DMS53 (cell line): Measurements from ENCODE around the gene CRYL1.
A peak's percentile ranks its signal among the peaks of the same experiment; 100 is the strongest.

ENCODE experiments used
- DNase-seq: peaks from one replicate; lab custom pipeline; 2025; lab: John Stamatoyannopoulos, UW

CRYL1 gene

GRCh38 chr13:20398459-20398858, 127.2 kb downstream of the CRYL1 start:
- DNase-seq, result no peak

- DNase-seq, result no peak
Measured at GRCh38 chr13:20397896-20398295, 127.8 kb downstream of the CRYL1 start.

- DNase-seq, result no peak
Measured at GRCh38 chr13:20395061-20395916, 130.4 kb downstream of the CRYL1 start.

- peak; percentile 83 for DNase-seq
Measured at GRCh38 chr13:20394506-20394905, 131.2 kb downstream of the CRYL1 start.

GRCh38 chr13:20394169-20394501, 131.5 kb downstream of the CRYL1 start:
- no peak for DNase-seq

- DNase-seq, result no peak
Measured at GRCh38 chr13:20393273-20394168, 132.1 kb downstream of the CRYL1 start.

GRCh38 chr13:20392530-20392929, 133.1 kb downstream of the CRYL1 start:
- no peak for DNase-seq

GRCh38 chr13:20391597-20392452, 133.8 kb downstream of the CRYL1 start:
- DNase-seq, result peak; percentile 92

- peak; percentile 35 for DNase-seq
Measured at GRCh38 chr13:20390526-20391175, 135.0 kb downstream of the CRYL1 start.

- no peak for DNase-seq
Measured at GRCh38 chr13:20389696-20390525, 135.7 kb downstream of the CRYL1 start.

- no peak for DNase-seq
Measured at GRCh38 chr13:20388184-20388583, 137.5 kb downstream of the CRYL1 start.

- no peak for DNase-seq
Measured at GRCh38 chr13:20387441-20387971, 138.2 kb downstream of the CRYL1 start.

GRCh38 chr13:20387006-20387405, 138.7 kb downstream of the CRYL1 start:
- DNase-seq, result no peak

- no peak for DNase-seq
Measured at GRCh38 chr13:20383058-20383457, 142.6 kb downstream of the CRYL1 start.

GRCh38 chr13:20381401-20381800, 144.3 kb downstream of the CRYL1 start:
- no peak for DNase-seq

- DNase-seq, result no peak
Measured at GRCh38 chr13:20378721-20379120, 146.9 kb downstream of the CRYL1 start.

- no peak for DNase-seq
Measured at GRCh38 chr13:20377720-20378119, 147.9 kb downstream of the CRYL1 start.

- DNase-seq, result no peak
Measured at GRCh38 chr13:20375871-20376270, 149.8 kb downstream of the CRYL1 start.

- no peak for DNase-seq
Measured at GRCh38 chr13:20373861-20374260, 151.8 kb downstream of the CRYL1 start.

GRCh38 chr13:20371825-20372224, 153.8 kb downstream of the CRYL1 start:
- DNase-seq, result no peak
